H1 (cell line): ENCODE measurements around the gene PPP2R5B. TPM values are rescaled to one million over a fixed set of nuclear protein-coding genes. Genes with fewer than 3 reads are reported as not detected.

Source experiments
- CTCF ChIA-PET: fragments of 300-600 bp; sonication (Branson Sonifier 250); formaldehyde crosslinking; loops from one replicate; lab custom pipeline; 2021; ENCODE audit not compliant: partially characterized antibody; lab: Charles Lee
- POLR2A ChIA-PET: fragments of 300-600 bp; sonication (Branson Sonifier 250); formaldehyde crosslinking; loops from one replicate; lab custom pipeline; 2021; ENCODE audit warnings: inconsistent platforms; ENCODE audit not compliant: partially characterized antibody; lab: Charles Lee
- DNase-seq, 2 experiments: peaks; one replicate each; pipeline versions ENCODE4 v3.0.0 to v3.0.0-alpha.2; 2010 to 2022; ENCODE audit warnings: low spot score in 2 of 2, low read depth in 1 of 2, mixed read lengths in 1 of 2
- FAIRE-seq: peaks from 2 replicates; lab custom pipeline; 2011; peaks lifted over from hg19 to GRCh38; lab: Jason Lieb, UNC
- H2AFZ ChIP-seq: 2 replicates; pipeline ENCODE4 v1.8.1; 2012; ENCODE audit warnings: low read length, inconsistent platforms
- H2AK5ac ChIP-seq: 2 replicates; pipeline ENCODE4 v1.6.1; 2013; ENCODE audit warnings: low read depth, low read length
- H2BK120ac ChIP-seq: replicated peaks from 2 replicates; pipeline ENCODE3; 2013; ENCODE audit warnings: low read depth, low read length, inconsistent platforms
- H2BK12ac ChIP-seq: 2 replicates; pipeline ENCODE4 v1.6.1; 2013; ENCODE audit warnings: low read depth, low read length
- H2BK15ac ChIP-seq: 2 replicates; pipeline ENCODE4 v1.6.1; 2013; ENCODE audit warnings: low read length
- H2BK20ac ChIP-seq: 2 replicates; pipeline ENCODE4 v1.6.1; 2013; ENCODE audit warnings: low read length
- H2BK5ac ChIP-seq: 2 replicates; pipeline ENCODE4 v1.6.1; 2013; ENCODE audit warnings: low read depth, low read length
- H3K14ac ChIP-seq: 2 replicates; pipeline ENCODE4 v1.6.1; 2013; ENCODE audit warnings: inconsistent platforms; ENCODE audit not compliant: insufficient read length
- H3K18ac ChIP-seq: 2 replicates; pipeline ENCODE4 v1.6.1; 2013; ENCODE audit warnings: low read length; ENCODE audit errors: extremely low read depth
- H3K23ac ChIP-seq: 2 replicates; pipeline ENCODE4 v1.6.1; 2013; ENCODE audit warnings: inconsistent platforms; ENCODE audit not compliant: insufficient read length
- H3K23me2 ChIP-seq: 2 replicates; pipeline ENCODE4 v1.6.1; 2013; ENCODE audit warnings: low read depth, low read length
- H3K27ac ChIP-seq: 2 replicates; pipeline ENCODE4 v1.6.1; 2011; ENCODE audit warnings: low read depth, low read length, inconsistent platforms
- H3K27me3 ChIP-seq, 4 experiments: replicated peaks in 1 of 4; 1 replicate in 1 of 4; 2 replicates in 3 of 4; pipeline versions ENCODE4 v1.6.1 to v1.8.1; 2011 to 2013; ENCODE audit warnings: low read length in 3 of 4, mild to moderate bottlenecking in 3 of 4, inconsistent platforms in 2 of 4, mixed read lengths in 2 of 4, moderate library complexity in 1 of 4; ENCODE audit not compliant: control insufficient read depth in 3 of 4, insufficient read depth in 3 of 4; ENCODE audit errors: extremely low read depth in 1 of 4
- H3K36me3 ChIP-seq, 4 experiments: 2 replicates each; pipeline versions ENCODE4 v1.6.1 to v1.8.1; 2011 to 2013; ENCODE audit warnings: mild to moderate bottlenecking in 4 of 4, low read length in 3 of 4, moderate library complexity in 2 of 4, control low read depth in 1 of 4, inconsistent platforms in 1 of 4; ENCODE audit not compliant: insufficient read depth in 4 of 4, control insufficient read depth in 2 of 4
- H3K4ac ChIP-seq: replicated peaks from 2 replicates; pipeline ENCODE3; 2013; ENCODE audit warnings: low read length, low read depth, mixed read lengths, inconsistent platforms; ENCODE audit not compliant: insufficient read length
- H3K4me1 ChIP-seq, 4 experiments: replicated peaks in 1 of 4; 1 replicate in 1 of 4; 2 replicates in 3 of 4; pipeline versions ENCODE4 v1.6.1 to v1.8.1; 2011 to 2013; ENCODE audit warnings: low read length in 3 of 4, inconsistent platforms in 2 of 4, mixed read lengths in 1 of 4; ENCODE audit not compliant: insufficient read depth in 4 of 4, control insufficient read depth in 3 of 4
- H3K4me2 ChIP-seq, 2 experiments: 2 replicates each; pipeline versions ENCODE4 v1.6.1 to v1.8.1; 2011 to 2013; ENCODE audit warnings: low read depth in 2 of 2, low read length in 2 of 2, control low read depth in 1 of 2, inconsistent platforms in 1 of 2, mild to moderate bottlenecking in 1 of 2; ENCODE audit not compliant: insufficient read depth in 1 of 2
- H3K4me3 ChIP-seq, 4 experiments: fragments of 200-600, 300-600 bp in 1 of 4; sonication (generic), shearing (Covaris generic), sonication (Bioruptor Twin) in 1 of 4; 2 replicates each; pipeline versions ENCODE4 v1.5.1 to v1.8.1; 2011 to 2016; ENCODE audit warnings: low read length in 4 of 4, low read depth in 3 of 4, control low read depth in 2 of 4, inconsistent platforms in 2 of 4, mild to moderate bottlenecking in 2 of 4, mixed read lengths in 1 of 4, moderate library complexity in 1 of 4; ENCODE audit not compliant: insufficient read depth in 2 of 4; ENCODE audit errors: extremely low read depth in 1 of 4
- H3K56ac ChIP-seq: replicated peaks from 2 replicates; pipeline ENCODE3; 2013; ENCODE audit warnings: low read depth, mild to moderate bottlenecking, mixed read lengths, low read length, inconsistent platforms; ENCODE audit not compliant: insufficient read length
- H3K79me1 ChIP-seq: 2 replicates; pipeline ENCODE4 v1.6.1; 2013; ENCODE audit warnings: low read depth, low read length, control low read depth
- H3K79me2 ChIP-seq, 2 experiments: 2 replicates each; pipeline versions ENCODE4 v1.6.1 to v1.8.1; 2012 to 2013; ENCODE audit warnings: low read length in 2 of 2, mild to moderate bottlenecking in 2 of 2, inconsistent platforms in 1 of 2; ENCODE audit not compliant: insufficient read depth in 2 of 2, control insufficient read depth in 1 of 2
- H3K9ac ChIP-seq, 4 experiments: replicated peaks in 1 of 4; 1 replicate in 1 of 4; 2 replicates in 3 of 4; pipeline versions ENCODE4 v1.6.1 to v1.8.1; 2011 to 2013; ENCODE audit warnings: low read depth in 3 of 4, low read length in 3 of 4, control low read depth in 2 of 4, mild to moderate bottlenecking in 2 of 4, moderate library complexity in 2 of 4, inconsistent platforms in 1 of 4; ENCODE audit errors: extremely low read depth in 1 of 4
- H3K9me3 ChIP-seq, 2 experiments: 2 replicates each; pipeline versions ENCODE4 v1.6.1 to v1.8.1; 2012 to 2013; ENCODE audit warnings: mild to moderate bottlenecking in 2 of 2, moderate library complexity in 2 of 2, control low read depth in 1 of 2, inconsistent platforms in 1 of 2, low read depth in 1 of 2, low read length in 1 of 2, mixed read lengths in 1 of 2; ENCODE audit not compliant: insufficient read depth in 2 of 2
- H4K20me1 ChIP-seq, 2 experiments: replicated peaks in 1 of 2; 2 replicates each; pipeline versions ENCODE3 to v1.8.1; 2011 to 2013; ENCODE audit warnings: inconsistent platforms in 2 of 2, low read length in 2 of 2, mild to moderate bottlenecking in 1 of 2; ENCODE audit not compliant: insufficient read depth in 2 of 2, control insufficient read depth in 1 of 2
- H4K5ac ChIP-seq: 2 replicates; pipeline ENCODE4 v1.6.1; 2013; ENCODE audit warnings: low read length, low read depth, mixed read lengths, inconsistent platforms; ENCODE audit not compliant: insufficient read length
- H4K8ac ChIP-seq: 2 replicates; pipeline ENCODE4 v1.8.0; 2013; ENCODE audit warnings: mild to moderate bottlenecking, moderate library complexity, low read length, inconsistent platforms; ENCODE audit not compliant: insufficient read depth; ENCODE audit errors: extremely low read depth
- H4K91ac ChIP-seq: replicated peaks from 2 replicates; pipeline ENCODE3; 2013; ENCODE audit warnings: low read length, mixed read lengths, inconsistent platforms; ENCODE audit not compliant: insufficient read length
- ASH2L ChIP-seq: fragments of 200-600, 300-600 bp; sonication (generic); IDR thresholded peaks from one replicate; pipeline ENCODE4 v1.7.1; 2017; ENCODE audit warnings: low read length
- BCL11A ChIP-seq, 2 experiments: IDR thresholded peaks; one replicate each; pipeline ENCODE4 v1.6.1; 2011; ENCODE audit warnings: low read depth in 2 of 2, low read length in 2 of 2, mild to moderate bottlenecking in 2 of 2
- CBX5 ChIP-seq: fragments of 300-800, 300-1000 bp; sonication (generic); IDR thresholded peaks from 2 replicates; pipeline ENCODE4 v1.7.1; 2016; ENCODE audit warnings: antibody characterized with exemption, low read length, low read depth
- CBX8 ChIP-seq: fragments of 300-800, 300-1000 bp; sonication (generic); IDR thresholded peaks from 2 replicates; pipeline ENCODE4 v1.7.1; 2016; ENCODE audit warnings: low read depth, low read length, borderline replicate concordance
- EGR1 ChIP-seq: IDR thresholded peaks from 2 replicates; pipeline ENCODE4 v1.6.1; 2011; ENCODE audit warnings: low read depth, low read length, borderline replicate concordance
- GTF2F1 ChIP-seq: IDR thresholded peaks from 2 replicates; pipeline ENCODE4 v1.6.1; 2012; ENCODE audit warnings: low read depth, low read length, improper control_type of control experiment, borderline replicate concordance
- HDAC2 ChIP-seq, 2 experiments: fragments of 300-600 bp in 1 of 2; sonication (generic) in 1 of 2; IDR thresholded peaks; 2 replicates each; pipeline ENCODE4 v1.6.1; 2011 to 2012; ENCODE audit warnings: low read depth in 2 of 2, low read length in 2 of 2, mild to moderate bottlenecking in 2 of 2, moderate library complexity in 2 of 2, borderline replicate concordance in 1 of 2, inconsistent platforms in 1 of 2
- JUND ChIP-seq: IDR thresholded peaks from 2 replicates; pipeline ENCODE4 v1.6.1; 2011; ENCODE audit warnings: mild to moderate bottlenecking, improper control_type of control experiment, low read length
- KDM4A ChIP-seq: IDR thresholded peaks from one replicate; pipeline ENCODE4 v1.7.1; 2012; ENCODE audit warnings: low read depth, mild to moderate bottlenecking, moderate library complexity, low read length, inconsistent platforms; ENCODE audit not compliant: severe bottlenecking
- WGBS, 2 experiments: shearing (Covaris generic) in 1 of 2; methylation state at CpG; one replicate each; pipeline versions ENCODE4 v1.1.6 to v1.1.7; 2013 to 2015; ENCODE audit warnings: low lambda C conversion rate in 2 of 2, mixed read lengths in 2 of 2, inconsistent platforms in 1 of 2, low coverage in 1 of 2, missing lambda C conversion rate in 1 of 2; ENCODE audit not compliant: insufficient replicate concordance in 2 of 2, insufficient coverage in 1 of 2, insufficient read length in 1 of 2; ENCODE audit errors: extremely low coverage in 1 of 2, missing lambda C conversion rate in 1 of 2; 5-methylcytosine and 5-hydroxymethylcytosine counted together
- polyA plus RNA-seq, 7 experiments: library from polyadenylated mRNA; depleted of rRNA in 3 of 7; stranded (reverse) in 5 of 7; unstranded in 2 of 7; fragments of >200 nt in 5 of 7; fragments of 200-250 nt in 2 of 7; gene quantifications; 1 replicate in 5 of 7; 2 replicates in 1 of 7; 4 replicates in 1 of 7; pipeline versions ENCODE4 v1.2.1 to v1.2.3, GENCODE V29; 2011 to 2013; ENCODE audit warnings: missing spikeins in 2 of 7, mixed read lengths in 2 of 7
- total RNA-seq: library from RNA; stranded (reverse); fragmentation: NEBNext Ultra II Directional; extraction: Animal tissue kit (Norgen Biotek cat#: 25700); gene quantifications from 2 replicates; pipeline ENCODE4 v1.2.1, GENCODE V29; 2021
- TF ChIP-seq, protein P1 (sequence below): IDR thresholded peaks from 2 replicates; pipeline ENCODE4 v1.6.1; 2012; ENCODE audit warnings: low read length, inconsistent platforms

The PPP2R5B gene
- total and polyA plus RNA-seq, 2 of the 8 experiments (the other 6 are each of a cell fraction or from before 2014, with no cell fraction given) = 4.9 to 5.1 TPM

DNA sequence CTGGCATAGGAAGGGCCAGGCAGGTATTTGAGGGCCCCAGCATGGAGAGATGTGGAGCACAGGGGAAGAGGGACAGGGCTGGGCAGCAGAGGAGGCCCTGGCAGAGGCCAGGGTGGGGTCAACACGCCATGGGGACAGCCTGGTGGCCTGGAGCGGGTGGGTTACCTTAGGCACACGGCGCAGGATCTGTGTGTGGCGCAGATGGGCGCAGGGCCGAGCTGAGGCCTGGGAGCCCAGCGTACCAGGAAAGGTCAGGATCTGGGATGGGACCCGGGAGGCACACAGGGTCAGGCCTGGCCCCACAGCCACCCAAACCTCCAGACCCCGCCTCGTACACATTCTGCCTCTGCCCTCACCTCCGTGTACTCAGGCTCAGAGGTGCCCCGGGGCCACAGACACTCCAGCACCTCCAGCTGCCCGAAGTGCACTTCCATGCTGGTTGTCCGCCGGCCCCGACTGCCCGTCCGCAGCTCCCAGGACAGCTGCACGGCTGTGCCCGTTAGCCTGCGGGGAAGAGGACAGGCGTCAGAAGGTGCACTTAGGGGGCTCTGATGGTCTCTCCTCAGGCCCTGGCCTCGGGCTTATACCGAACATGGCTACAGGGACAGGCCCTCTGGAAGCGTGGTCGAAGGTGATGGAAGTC is 13.9 kb upstream of the PPP2R5B start:
- H3K14ac ChIP-seq = no peak overlapping the region
- no peaks in the 10 kb centered on the region for H3K9me3 ChIP-seq
- H2BK5ac ChIP-seq = no peak overlapping the region
- no peak overlapping the region for H2BK120ac ChIP-seq
- H3K36me3 ChIP-seq = peaks cover 4 to 24% (median 16%) of the 10 kb centered on the region in 4 experiments; a peak in 5 of 8 replicates
- H3K9ac ChIP-seq = no peak overlapping the region
- no peak for DNase-seq
- H4K8ac ChIP-seq = no peak overlapping the region
- no peak overlapping the region for H3K4ac ChIP-seq
- H3K27me3 ChIP-seq = no peaks in the 10 kb centered on the region
- no peak for FAIRE-seq
- no peaks in the 10 kb centered on the region for H3K4me1 ChIP-seq
- no peak overlapping the region for H2BK15ac ChIP-seq
- H4K91ac ChIP-seq = no peak overlapping the region
- H3K56ac ChIP-seq = no peak overlapping the region
- H4K20me1 ChIP-seq = peaks cover 2 to 6% of the 10 kb centered on the region in 2 experiments
- H3K4me2 ChIP-seq = no peak overlapping the region
- H3K23me2 ChIP-seq = no peaks in the 10 kb centered on the region
- no peaks in the 10 kb centered on the region for H3K79me2 ChIP-seq
- H4K5ac ChIP-seq = no peak overlapping the region
- no peak overlapping the region for H2AK5ac ChIP-seq
- no peaks in the 10 kb centered on the region for H3K79me1 ChIP-seq
- H3K18ac ChIP-seq = no peak overlapping the region
- H3K23ac ChIP-seq = no peak overlapping the region
- no peak overlapping the region for H2BK20ac ChIP-seq
- no peak overlapping the region for H2BK12ac ChIP-seq
- ChIA-PET CTCF (interaction anchor here (0.8 to 2.7 kb wide), 7 partner anchors 14 to 167 kb away, joined by 3 to 19 read pairs (median 4); partner anchors contain the start of genes BATF2 and GPHA2), POLR2A (interaction anchor here (0.6 kb wide), 1 partner anchor 207 kb away, joined by 3 read pairs; the partner anchor contains the start of gene ZNHIT2)
- H3K4me3 ChIP-seq = no peak overlapping the region
- H3K27ac ChIP-seq = no peak overlapping the region
- no peak overlapping the region for H2AFZ ChIP-seq
- 89% methylated on average over 26 of the region's 27 CpGs; no CpG with 5 or more reads in 1 of the 2 experiments for WGBS, 2 experiments
- TF ChIP-seq JUND (no peak), KDM4A (no peak), HDAC2 (IDR thresholded peaks at IDR 0.05; ENCODE audit: borderline replicate concordance in 1 of 2, low read depth in 2 of 2, low read length in 2 of 2) (no peak), GTF2F1 (no peak), CBX8 (no peak), EGR1 (no peak), BCL11A (IDR thresholded peaks at IDR 0.05; ENCODE audit: low read depth in 2 of 2, low read length in 2 of 2) (no peak), CBX5 (no peak), ASH2L (no peak)
- TF ChIP-seq, protein P1, sequence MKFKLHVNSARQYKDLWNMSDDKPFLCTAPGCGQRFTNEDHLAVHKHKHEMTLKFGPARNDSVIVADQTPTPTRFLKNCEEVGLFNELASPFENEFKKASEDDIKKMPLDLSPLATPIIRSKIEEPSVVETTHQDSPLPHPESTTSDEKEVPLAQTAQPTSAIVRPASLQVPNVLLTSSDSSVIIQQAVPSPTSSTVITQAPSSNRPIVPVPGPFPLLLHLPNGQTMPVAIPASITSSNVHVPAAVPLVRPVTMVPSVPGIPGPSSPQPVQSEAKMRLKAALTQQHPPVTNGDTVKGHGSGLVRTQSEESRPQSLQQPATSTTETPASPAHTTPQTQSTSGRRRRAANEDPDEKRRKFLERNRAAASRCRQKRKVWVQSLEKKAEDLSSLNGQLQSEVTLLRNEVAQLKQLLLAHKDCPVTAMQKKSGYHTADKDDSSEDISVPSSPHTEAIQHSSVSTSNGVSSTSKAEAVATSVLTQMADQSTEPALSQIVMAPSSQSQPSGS = no peak
